Stimulated activated CD8-positive, alpha-beta memory T cell treated with anti-CD3 and anti-CD28 coated beads, Interleukin-7, amount 100 ng/mL, for 24 hours (primary cell): ENCODE data around the gene OPN4.

Experiments
- DNase-seq: peaks from one replicate; pipeline ENCODE4 v3.0.0-alpha.2; 2020; ENCODE audit warnings: low read depth

The OPN4 gene

GRCh38 chr10:86699991-86700840 lies 45.9 kb downstream of the OPN4 start:
- DNase-seq = no peak

- no peak for DNase-seq
These were observed 46.7 kb downstream of the OPN4 start for GRCh38 chr10:86700851-86701617.

DNA sequence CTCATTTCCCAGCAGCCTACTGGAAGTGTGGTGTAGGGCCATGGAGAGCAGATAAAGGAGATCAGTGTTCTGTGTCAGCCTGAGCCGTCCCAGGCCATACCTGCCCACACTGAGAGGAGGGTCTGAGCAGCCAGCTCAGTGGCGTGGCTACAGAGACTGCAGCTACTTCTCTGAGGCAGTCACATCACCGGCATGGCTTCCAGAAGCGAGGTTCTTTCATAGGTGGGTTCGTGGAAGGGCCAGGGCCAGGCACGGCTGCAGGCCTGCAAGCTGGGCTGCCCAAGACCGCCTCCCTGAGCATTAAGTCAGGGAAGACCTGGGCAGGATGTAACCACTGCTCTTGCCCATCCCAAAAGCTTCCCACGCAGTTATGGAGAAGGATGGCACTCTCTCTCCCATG lies 48.8 kb downstream of the OPN4 start:
- DNase-seq = no peak

- no peak for DNase-seq
These were observed 50.8 kb downstream of the OPN4 start for GRCh38 chr10:86705139-86705538.

- DNase-seq = no peak
These were observed 51.6 kb downstream of the OPN4 start for GRCh38 chr10:86705905-86706304.

DNA sequence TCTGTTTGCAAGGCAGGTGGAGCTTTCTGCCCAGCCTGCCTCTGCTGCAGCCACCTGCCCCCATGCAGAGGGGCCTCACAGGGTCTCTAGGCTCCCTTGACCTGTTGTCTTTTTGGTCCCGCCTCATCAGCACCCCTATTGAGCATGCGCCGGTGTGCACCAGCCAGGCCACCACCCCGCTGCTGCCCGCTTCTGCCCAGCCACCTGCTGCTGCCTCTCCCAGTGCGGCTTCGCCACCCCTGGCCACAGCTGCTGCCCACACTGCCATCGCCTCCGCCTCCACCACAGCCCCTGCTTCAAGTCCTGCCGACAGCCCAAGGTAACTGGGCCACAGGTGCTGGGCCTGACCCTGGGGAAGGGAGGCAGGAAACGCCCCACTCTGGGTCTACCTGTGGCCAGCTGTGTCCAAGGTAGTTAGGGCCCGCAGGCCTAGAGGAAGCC lies 52.1 kb downstream of the OPN4 start:
- DNase-seq = no peak

GRCh38 chr10:86706977-86707376 lies 52.6 kb downstream of the OPN4 start:
- DNase-seq = no peak

- DNase-seq = no peak
These were observed 53.2 kb downstream of the OPN4 start for GRCh38 chr10:86707505-86707904.

DNA sequence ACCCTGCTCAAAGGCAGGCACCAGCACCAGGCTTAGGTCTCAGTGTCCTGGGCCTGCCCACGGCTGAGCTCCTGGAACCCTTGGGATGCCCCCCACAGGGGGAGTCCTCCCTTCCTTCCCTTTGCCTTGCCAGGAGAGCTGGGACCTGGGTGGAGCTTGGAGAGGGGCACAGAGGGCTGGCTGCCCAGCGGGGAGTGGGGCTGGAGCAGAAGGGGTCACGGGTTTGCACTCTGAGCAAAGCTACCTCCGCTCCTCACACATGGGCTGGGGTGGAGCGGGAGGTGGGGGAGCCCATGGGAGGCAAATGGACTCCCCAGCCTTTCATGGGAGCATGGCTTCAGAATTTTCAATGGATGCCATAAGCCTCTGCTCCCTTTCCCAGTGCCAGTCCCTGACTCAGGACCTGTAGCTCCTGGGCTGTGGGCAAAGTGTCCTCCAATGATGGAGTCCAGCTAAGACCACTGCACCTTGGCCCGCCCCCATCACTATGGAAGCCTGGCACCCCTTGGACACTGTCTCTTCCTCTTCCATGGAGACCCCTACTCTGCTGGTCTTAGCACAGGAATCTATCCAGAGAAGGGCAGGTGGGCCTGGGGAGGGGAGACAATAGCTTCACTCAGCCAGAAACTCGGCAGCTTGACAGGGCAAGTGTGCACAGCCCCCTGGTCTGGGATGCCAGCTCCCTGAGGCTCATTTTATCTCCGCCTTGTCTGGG lies 53.9 kb downstream of the OPN4 start:
- no peak for DNase-seq

DNA sequence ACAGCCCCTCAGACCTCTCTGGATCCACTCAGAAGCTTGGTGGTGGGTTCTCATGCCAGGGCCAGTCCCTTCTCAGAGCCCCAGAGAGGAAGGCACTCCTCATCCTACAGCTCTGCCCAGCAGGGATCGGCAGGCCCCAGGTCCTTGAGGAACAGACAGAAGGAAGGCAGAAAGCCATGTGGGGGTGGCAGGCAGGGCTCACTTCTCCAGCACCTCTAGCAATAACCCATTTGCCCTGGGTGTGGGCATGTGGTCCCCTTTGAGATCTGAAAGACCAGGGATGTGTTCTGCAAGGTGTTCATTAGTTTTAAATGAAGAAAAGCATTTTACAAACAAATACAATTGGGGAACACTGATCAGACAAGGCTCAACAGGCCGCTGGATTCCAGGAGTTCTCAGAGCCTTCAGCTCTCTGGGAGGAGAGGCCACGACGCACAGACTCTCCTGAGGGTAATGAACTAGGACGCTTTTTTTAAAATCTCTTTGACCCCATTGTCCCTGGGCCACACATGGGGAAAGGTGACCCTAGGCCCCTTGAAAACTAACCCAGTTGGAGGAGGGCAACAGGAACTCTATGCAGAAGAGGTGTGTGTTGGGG lies 54.5 kb downstream of the OPN4 start:
- DNase-seq = no peak

DNA sequence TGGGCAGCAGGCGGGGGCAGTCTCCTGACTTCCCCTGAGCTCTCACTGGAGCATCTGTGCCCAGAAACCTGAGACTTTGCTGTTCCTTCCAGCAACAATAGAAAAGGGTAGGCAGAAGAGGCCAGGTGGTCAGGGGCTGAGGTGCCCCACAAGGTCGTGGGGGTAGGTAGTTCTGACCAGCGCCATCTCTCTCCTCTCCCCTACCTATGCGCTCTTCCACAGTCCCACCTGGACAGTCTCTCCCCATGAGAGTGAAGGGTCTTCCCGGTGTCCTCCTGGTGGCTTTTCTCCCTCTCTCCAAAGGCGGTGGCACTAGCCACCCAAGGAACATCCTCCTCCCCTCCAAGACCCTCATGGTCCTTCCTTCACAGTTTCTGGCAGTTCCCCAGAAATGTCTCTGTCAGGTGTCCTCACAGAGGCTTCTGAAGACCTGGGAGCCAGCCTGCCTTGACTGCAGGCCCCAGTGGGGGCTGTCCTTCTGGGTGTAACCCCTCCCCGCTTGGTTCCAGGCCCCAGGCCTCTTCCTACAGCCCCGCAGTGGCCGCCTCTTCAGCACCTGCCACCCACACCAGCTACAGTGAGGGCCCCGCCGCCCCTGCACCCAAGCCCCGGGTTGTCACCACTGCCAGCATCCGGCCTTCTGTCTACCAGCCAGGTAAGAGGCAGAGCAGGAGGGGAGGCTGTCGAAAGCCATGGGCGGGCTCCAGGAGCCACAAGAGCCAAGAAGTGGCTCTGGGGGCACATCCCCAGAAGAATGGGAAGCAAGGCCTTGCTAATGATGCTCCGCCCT lies 55.2 kb downstream of the OPN4 start:
- DNase-seq = no peak

DNA sequence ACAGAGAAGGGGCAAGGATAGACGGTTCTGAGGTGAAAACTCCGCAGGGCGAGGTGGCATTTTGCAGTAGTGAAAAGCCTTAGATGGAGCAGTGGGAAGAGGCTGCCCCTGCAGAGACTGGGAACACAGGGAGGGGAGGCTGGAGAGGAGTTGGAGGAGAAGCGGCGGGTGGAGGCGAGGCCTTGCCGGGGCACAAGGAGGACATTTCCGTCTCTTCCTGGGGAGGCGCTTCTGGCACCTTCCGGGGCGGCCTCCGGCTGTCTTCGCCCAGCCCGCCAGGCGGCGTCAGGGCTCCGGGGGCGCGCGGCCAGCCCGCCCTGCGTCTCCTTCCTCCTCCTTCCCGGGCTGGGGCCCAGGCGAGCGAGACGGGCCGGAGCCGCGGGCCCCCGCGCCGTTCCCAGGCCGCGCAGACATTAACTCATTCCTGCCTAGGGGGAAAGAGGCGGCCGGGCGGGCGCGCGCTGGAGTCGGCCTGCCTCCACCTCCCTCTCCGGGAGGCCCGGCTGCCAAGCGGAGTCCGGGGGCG lies 56.7 kb downstream of the OPN4 start:
- DNase-seq = peak; percentile 54

GRCh38 chr10:86711513-86712316 lies 57.4 kb downstream of the OPN4 start:
- no peak for DNase-seq

DNA sequence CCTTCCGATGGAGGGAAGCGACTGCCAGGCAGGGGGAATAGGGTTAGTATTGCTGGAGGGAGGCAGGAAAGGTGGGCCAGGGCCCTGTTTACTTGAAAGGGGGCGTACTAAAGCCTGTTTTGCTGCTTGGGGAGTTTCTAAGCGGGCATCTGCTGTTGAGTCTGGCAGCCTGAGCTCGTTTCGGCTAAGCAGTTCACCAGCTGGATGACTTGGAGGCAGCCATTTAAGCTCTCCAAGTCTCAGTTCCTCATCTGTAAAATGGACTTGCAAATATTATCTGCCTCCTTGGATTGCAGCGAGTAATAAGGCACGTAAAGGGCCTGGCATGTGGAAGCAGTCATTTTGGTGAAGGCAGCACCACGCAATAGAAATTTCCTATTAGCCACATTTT lies 58.0 kb downstream of the OPN4 start:
- DNase-seq = no peak

DNA sequence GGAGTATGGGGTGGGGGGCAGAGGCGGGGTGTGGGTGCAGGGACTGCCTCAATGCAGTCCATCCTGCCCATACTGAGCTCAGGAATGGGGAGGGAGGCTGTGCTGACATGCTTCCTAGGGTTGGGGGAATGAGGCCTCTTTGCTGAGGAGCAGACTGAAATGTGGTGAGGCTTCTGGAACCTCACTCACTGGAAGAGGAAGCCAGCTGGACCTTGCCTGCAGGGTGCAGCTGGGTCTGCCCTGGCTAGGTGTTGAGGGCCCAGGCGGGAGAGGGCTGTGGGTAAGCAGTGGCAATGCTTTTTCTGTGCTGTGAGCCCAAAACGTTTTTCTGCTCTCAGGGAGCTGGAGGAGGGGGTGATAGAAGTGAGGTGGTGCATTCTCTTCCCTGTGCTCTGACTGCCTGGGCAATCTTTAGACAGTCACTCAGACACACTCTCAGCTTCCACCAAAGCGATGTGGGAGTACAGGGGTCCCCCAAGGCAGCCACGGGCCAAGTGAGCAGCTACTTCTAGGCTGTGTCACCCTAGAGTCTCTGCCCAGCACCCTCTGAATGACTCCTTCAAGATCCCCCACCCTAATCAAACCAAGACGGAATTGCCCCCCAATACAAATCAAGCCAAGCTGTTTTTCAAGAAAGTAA lies 60.9 kb downstream of the OPN4 start:
- no peak for DNase-seq

- no peak for DNase-seq
These were observed 61.5 kb downstream of the OPN4 start for GRCh38 chr10:86715836-86716235.
